Stimulated activated CD8-positive, alpha-beta memory T cell treated with anti-CD3 and anti-CD28 coated beads, Interleukin-7, amount 100 ng/mL, for 48 hours (primary cell): ENCODE results near the gene CCDC69.
"Not testable (repeated sequence)": the region's sequence is repeated elsewhere in the genome, so short reads cannot be mapped to it uniquely, and the experiment has no call there.

Source experiments
- DNase-seq, 2 donors: peaks; one replicate each; pipeline ENCODE4 v3.0.0-alpha.2; 2020; ENCODE audit warnings: low read depth in 1 of 2; ENCODE audit errors: extremely low read depth in 1 of 2

The CCDC69 gene

DNA sequence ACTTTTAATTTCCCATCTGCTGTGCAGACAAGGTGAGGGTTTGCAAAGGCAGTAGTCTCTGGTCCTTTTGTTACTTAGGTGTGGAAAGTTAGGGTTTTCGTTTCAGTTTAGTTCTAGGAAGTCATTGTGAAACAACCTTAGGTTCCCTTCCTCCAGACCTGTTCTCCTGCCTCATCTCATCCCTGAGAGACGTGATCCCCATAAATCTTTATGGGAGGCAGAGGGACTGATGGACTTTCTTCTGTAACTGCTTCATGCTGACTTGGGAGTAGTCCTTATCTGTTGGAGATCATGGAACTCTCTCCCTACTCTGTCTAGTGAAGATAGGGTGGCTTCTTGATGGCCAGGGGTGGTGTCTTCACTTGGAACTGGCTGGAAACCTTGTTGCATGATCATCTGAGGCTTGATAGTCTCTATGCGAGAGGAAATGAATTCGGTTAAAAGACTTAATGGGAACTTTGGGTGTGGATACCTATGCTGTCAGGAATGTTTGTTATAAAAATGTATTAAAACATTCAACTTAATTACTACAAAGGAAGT lies 21.9 kb upstream of the CCDC69 start:
- no peak for DNase-seq

- DNase-seq = no peak
Measured at GRCh38 chr5:151244206-151244605, 20.3 kb upstream of the CCDC69 start.

- no peak for DNase-seq
Measured at GRCh38 chr5:151243564-151243963, 19.7 kb upstream of the CCDC69 start.

- DNase-seq = no peak
Measured at GRCh38 chr5:151243127-151243526, 19.2 kb upstream of the CCDC69 start.

- DNase-seq = no peak
Measured at GRCh38 chr5:151240924-151241635, 17.2 kb upstream of the CCDC69 start.

DNA sequence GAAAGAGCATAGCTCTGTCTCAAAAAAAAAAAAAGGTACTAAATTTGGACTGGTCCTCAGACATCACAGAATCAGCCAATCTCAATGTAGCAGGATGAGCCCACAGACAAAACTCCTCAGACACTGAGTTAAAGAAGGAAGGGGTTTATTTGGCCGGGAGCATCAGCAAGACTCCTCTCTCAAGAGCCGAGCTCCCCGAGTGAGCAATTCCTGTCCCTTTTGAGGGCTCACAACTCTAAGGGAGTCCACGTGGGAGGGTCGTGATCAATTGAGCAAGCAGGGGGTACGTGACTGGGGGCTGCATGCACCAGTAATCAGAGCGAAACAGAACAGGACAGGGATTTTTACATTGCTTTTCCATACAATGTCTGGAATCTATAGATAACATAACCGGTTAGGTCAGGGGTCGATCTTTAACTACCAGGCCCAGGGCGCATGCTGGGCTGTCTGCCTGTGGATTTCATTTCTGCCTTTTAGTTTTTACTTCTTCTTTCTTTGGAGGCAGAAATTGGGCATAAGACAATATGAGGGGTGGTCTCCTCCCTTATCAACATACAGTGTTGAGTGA lies 16.5 kb upstream of the CCDC69 start:
- DNase-seq = not testable (repeated sequence)

- peak in 1 of 2 donors; percentile 41 for DNase-seq
Measured at GRCh38 chr5:151239237-151239861, 15.5 kb upstream of the CCDC69 start.

DNA sequence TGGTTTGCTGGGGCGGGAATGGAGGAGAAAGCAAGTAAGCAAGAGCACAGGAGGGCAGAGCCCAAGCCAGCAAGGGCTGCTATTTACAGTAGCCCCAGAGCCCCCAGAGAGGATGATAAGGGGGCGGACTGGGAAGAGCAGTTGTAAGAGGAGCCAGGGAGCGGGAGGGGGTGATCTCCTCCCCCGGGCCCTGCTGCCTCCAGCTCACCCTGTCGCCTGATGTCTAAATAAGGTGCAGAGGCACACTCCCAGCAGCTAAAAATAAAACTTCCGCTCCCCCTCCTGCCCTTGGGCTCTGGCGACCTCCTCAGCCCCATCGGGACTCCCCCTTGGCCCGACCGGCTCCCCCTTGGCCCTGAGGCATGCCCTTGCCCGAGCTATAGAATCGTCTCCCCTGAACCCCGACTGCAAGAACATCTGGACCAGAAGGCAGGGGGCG lies 14.4 kb upstream of the CCDC69 start:
- DNase-seq = no peak

DNA sequence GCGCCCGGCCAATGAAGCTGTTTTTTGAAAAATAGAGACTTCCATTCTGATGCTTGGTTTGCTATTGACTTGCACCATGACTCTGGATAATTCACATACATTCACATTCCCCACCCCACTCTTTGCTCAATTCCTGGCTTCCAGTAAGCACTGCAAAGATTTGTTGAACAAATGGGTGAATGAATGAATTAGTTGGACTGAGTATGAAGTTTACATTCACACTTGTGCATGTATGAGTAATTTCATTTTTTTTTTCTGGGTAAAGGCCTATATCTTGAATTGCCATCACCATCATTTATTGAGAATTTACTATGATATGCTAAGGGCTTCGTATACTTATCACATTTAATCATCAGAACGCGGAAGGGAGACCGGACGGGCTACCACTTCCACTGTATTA lies 13.8 kb upstream of the CCDC69 start:
- DNase-seq = no peak

DNA sequence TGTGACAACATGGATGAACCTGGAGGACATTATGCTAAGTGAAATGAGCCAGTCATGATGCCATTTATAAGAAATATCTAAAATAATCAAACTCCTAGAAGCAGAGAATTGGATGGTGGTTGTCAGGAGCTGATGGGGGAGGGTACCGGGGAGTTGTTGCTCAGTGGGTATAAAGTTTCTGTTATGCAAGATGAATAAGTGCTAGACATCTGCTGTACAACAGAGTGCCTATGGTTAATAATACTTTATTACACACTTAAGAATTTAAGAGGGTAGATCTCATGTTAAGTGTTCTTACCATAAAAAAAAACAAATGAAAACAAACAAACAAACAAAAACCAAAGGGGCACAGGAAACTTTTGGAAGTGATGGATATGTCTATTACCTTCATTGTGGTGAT lies 13.0 kb upstream of the CCDC69 start:
- DNase-seq = no peak

GRCh38 chr5:151235239-151235571 lies 11.3 kb upstream of the CCDC69 start:
- DNase-seq = not testable (repeated sequence)

- no peak for DNase-seq
Measured at GRCh38 chr5:151234476-151235238, 10.8 kb upstream of the CCDC69 start.

DNA sequence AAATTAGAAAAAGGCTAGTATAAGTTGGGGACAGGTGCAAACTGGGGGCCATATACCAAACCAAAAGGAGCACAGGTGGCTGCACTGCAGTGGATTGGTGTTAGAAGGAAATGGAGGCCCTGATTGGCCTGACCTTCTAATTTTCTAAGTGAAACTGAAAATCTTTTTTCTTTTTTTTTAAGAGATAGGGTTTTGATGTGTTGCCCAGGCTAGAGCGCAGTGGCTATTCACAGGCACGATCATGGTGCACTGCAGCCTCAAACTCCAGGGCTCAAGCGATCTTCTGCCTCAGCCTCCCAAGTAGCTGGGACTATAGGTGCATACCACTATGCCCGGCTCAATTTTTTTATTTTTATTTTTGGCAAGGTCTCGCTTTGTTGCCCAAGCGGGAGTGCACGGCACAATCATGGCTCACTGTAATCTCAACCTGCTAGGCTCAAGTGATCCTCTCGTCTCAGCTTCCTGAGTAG lies 9.8 kb upstream of the CCDC69 start:
- no peak for DNase-seq

DNA sequence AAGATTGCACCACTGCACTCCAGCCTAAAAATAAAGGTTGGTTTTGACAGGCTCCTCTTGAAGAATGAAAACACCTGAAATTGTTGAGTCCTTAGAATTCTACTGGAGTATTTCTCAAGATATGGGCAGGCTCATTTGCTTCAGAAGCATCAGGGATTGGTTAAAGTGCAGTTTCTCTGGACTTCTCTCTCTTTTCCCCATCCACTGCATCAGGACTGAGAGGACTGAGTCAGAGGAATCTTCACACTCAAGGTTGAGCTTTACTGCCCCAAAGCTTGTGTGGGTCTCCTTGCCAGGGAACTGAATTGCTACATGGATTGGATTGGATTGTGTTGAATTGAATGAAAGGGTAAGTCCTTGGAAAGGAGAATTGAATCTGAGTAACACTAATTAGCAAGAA lies 7.5 kb upstream of the CCDC69 start:
- DNase-seq = no peak

DNA sequence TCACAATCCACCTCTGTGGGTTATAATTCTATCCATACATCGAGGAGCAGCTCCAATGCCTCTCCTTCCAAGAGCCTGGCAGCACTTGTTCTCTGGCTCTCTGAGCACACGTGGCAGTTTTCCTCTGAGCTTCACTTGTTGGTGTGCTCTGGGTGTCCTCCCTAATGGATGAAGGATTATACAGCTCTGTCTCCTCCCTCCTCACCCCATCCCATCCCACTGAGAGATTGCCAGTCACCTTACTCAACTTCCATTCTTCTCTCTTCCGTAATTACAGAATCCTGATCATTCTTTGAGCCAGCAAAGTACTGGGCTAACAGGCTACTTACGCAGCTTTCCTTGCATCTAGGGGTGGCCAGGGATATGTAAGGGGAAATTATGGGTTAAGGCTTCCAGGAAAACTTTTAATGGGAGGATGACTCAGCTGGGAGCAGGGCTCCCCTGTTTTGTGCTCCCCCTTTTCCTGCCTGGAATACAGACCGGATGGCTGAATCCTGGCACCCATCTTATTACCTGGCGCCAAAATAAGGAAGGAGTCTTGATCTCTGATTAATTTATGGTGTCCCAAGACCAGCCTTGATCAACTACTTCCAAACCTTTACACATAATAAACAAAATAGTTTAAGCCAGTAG lies 6.3 kb upstream of the CCDC69 start:
- DNase-seq = no peak

DNA sequence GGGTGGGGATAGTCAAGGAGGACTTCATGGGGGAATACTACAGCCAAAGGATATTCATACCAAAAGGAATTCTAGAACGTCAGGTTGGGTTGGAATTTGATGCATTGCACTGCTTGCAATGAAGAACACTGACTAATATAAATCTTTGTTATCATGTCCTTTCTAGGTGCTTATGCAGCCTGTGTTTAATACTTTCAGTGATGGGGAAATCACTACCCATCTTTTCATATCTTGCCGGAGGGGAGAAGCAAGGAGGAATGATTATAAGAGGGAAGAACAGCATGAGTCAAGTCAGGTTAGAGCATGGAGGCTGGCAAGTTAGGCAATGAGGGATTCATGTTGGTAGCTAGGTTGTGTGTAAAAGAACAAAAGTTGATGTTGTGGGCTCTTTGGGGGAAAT lies 5.1 kb upstream of the CCDC69 start:
- DNase-seq = no peak

DNA sequence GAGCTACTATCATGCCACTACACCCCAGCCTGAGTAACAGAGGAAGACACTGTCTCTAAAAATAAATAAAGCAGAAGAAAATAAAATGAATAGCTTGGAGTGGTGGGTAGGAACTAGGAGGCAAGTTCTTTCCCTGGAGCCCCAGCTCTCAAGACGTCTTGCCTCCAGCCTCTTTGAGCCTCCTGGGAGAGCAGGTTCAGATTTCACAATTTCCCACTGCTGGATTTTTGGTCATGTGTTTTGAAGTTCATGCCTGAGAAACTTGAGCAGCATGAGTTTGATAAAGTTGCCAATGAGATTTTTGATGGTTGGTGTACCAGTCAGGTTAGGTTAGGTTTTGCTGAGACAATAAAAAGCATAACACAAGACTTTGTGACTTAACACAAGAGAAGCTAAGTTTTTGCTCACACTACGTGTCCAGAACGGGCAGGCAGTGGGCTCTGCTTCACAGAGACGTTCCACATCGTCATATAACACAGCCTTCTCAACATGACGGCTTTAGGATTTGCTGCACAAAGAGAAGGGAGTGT lies 4.1 kb upstream of the CCDC69 start:
- no peak for DNase-seq

DNA sequence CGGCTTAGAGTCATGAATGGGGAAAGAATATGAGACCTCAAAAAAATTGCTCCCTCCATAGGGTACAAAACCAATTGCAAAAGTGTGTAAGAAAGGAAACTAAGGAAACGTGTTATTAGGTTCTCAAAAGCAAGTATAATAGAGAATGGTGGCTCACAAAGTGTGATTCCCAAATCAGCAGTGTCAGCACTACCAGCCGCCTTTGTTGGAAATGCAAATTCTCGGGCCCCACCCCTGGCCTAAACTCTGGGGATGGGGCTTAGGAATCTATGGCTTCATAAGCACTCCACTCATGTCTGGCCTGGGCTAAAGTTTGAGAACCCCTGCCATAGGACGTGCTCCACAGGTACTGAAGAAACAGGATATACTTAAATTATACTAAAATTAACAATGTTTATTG lies 1.6 kb upstream of the CCDC69 start:
- DNase-seq = no peak

DNA sequence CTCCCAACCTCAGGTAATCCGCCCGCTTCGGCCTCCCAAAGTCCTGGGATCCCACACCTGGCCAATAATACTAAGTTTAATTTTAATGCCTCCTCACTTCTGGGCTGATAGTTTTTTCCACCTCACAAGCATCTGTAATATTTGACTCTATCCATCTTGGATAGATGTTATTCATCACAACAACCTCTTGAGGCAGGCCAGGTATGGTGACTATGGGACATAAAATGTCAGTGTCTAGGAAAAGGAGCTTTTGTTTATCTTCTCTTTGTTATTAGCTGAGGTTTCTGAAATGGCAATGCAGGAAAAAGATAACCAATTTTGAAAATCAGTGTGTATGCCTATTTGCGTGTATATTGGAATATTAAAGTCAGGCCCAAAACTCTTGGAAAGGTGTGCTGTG lies 1.2 kb upstream of the CCDC69 start:
- DNase-seq = no peak

- no peak for DNase-seq
Measured at GRCh38 chr5:151224372-151224771, 480 bp upstream of the CCDC69 start.
